IPS-20b (cell line): ENCODE results near the gene IL2RG.

Experiments
- H3K27ac ChIP-seq: one replicate; pipeline ENCODE4 v1.5.1; 2013; ENCODE audit warnings: low read length
- H3K27me3 ChIP-seq: 2 replicates; pipeline ENCODE4 v1.6.1; 2013; ENCODE audit warnings: mild to moderate bottlenecking, low read length, inconsistent platforms; ENCODE audit not compliant: insufficient read depth
- H3K36me3 ChIP-seq: 2 replicates; pipeline ENCODE4 v1.6.1; 2013; ENCODE audit warnings: low read depth, mild to moderate bottlenecking, inconsistent platforms, low read length, moderate library complexity; ENCODE audit not compliant: insufficient read depth
- H3K4me1 ChIP-seq: 2 replicates; pipeline ENCODE4 v1.6.1; 2013; ENCODE audit warnings: mild to moderate bottlenecking, control low read depth, inconsistent platforms, low read length, moderate library complexity; ENCODE audit not compliant: insufficient read depth
- H3K4me3 ChIP-seq: 2 replicates; pipeline ENCODE4 v1.5.1; 2013; ENCODE audit warnings: mild to moderate bottlenecking, low read length, inconsistent platforms
- H3K9ac ChIP-seq: 2 replicates; pipeline ENCODE4 v1.6.1; 2013; ENCODE audit warnings: low read depth, mild to moderate bottlenecking, inconsistent platforms, low read length, moderate library complexity
- H3K9me3 ChIP-seq: 2 replicates; pipeline ENCODE4 v1.6.1; 2013; ENCODE audit warnings: mild to moderate bottlenecking, low read depth, low read length, inconsistent platforms; ENCODE audit not compliant: insufficient read depth

The IL2RG gene

DNA sequence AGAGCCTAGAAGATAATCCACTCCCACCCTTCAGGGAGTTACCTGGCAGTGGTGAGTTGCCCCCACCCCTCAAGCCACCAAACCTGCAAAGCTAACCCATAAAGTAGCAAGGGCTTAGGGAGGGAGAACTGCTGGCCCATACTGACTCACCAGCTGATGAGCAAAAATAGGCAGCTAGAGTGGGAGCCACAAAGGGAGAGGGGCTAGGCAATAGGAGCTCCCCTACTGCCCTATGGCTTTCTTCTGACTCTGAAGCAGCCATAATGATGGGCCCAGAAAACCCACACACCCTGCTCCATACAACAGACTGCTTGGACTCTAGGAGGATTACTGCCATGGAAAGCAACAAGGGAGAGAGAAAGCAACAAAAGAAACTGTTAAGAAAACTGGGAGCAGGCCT lies 51.2 kb downstream of the IL2RG start:
- Histone ChIP-seq H3K9ac (no peak overlapping the region), H3K27me3 (no peaks in the 10 kb centered on the region), H3K4me1 (no peaks in the 10 kb centered on the region), H3K27ac (no peak overlapping the region), H3K9me3 (no peaks in the 10 kb centered on the region), H3K36me3 (peaks cover 32% of the 10 kb centered on the region), H3K4me3 (no peak overlapping the region)

DNA sequence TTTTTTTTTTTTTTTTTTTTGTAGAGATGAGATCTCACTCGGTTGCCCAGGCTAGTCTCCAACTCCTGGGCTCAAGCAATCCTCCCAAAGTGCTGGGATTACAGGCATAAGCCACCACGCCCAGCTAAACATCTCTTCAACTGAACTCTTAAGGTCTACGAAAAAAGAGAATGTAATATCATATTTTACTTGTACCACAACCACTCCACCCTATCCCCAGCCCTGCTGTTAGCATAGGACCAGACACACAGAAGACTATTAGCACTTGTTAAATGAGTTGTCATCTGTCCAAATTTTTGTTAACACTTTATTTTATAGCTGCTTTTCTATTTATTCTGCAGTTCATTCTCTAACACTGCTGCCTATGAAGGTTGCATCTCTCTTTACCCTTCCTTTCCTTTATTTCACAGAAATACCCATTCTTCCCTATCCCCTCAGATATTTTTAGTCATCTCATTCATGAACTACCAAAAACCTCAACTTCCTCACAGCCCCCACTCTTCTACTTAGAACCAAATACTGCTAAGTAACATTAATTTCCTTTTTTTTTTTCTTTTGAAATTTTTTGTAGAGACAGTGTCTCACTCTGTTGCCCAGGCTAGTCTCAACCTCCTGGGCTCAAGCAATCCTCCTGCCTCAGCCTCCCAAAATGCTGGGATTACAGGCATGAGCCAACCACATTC lies 53.4 kb downstream of the IL2RG start:
- Histone ChIP-seq H3K4me3 (no peak overlapping the region), H3K9me3 (no peaks in the 10 kb centered on the region), H3K27ac (no peak overlapping the region), H3K9ac (no peak overlapping the region), H3K4me1 (no peaks in the 10 kb centered on the region), H3K27me3 (no peaks in the 10 kb centered on the region), H3K36me3 (peaks cover 32% of the 10 kb centered on the region)
